Panc1 (cell line): ENCODE results near the gene NTRK3. TPM values are rescaled to one million over a fixed set of nuclear protein-coding genes. Genes with fewer than 3 reads are reported as not detected.

Experiments
- ATAC-seq: fragments of 200-7000 bp; cut with Tn5 transposase; 2 replicates; pipeline ENCODE4 v1.9.1; 2020; ENCODE audit warnings: mild to moderate bottlenecking, moderate library complexity
- BruUV-seq: library from RNA; stranded (reverse); fragments of 400-500 nt; replicated peaks from 2 replicates; lab custom pipeline; 2021; lab: Mats Ljungman, UMichigan
- CTCF ChIA-PET: fragments of 300-600 bp; sonication (Branson Sonifier 250); formaldehyde crosslinking; loops from one replicate; lab custom pipeline; 2022; ENCODE audit warnings: antibody characterized with exemption; lab: Charles Lee
- POLR2A ChIA-PET: fragments of 300-600 bp; sonication (Branson Sonifier 250); formaldehyde crosslinking; loops from one replicate; lab custom pipeline; 2022; ENCODE audit warnings: antibody characterized with exemption; lab: Charles Lee
- DNase-seq: peaks from one replicate; pipeline ENCODE4 v3.0.0-alpha.2; 2010; ENCODE audit warnings: low read depth, low spot score
- H3K27ac ChIP-seq: 2 replicates; pipeline ENCODE4 v1.5.1; 2011; ENCODE audit warnings: mild to moderate bottlenecking, low read length, inconsistent platforms
- H3K27me3 ChIP-seq: fragments of 200-500 bp; sonication (Bioruptor generic); 2 replicates; pipeline ENCODE4 v1.6.0; 2014; ENCODE audit warnings: low read length, inconsistent platforms; ENCODE audit not compliant: control insufficient read depth, insufficient read depth
- H3K36me3 ChIP-seq: fragments of 200-500 bp; sonication (Bioruptor generic); 2 replicates; pipeline ENCODE4 v1.5.1; 2014; ENCODE audit warnings: inconsistent platforms, mild to moderate bottlenecking, low read length, moderate library complexity; ENCODE audit not compliant: control insufficient read depth, insufficient read depth
- H3K4me1 ChIP-seq: 2 replicates; pipeline ENCODE4 v1.5.1; 2011; ENCODE audit warnings: inconsistent platforms, mild to moderate bottlenecking, low read length, moderate library complexity; ENCODE audit not compliant: control insufficient read depth, insufficient read depth
- H3K4me3 ChIP-seq, 2 experiments: 2 replicates each; pipeline ENCODE4 v1.5.1; 2011 to 2012; ENCODE audit warnings: low read depth in 2 of 2, low read length in 2 of 2, mild to moderate bottlenecking in 2 of 2, inconsistent platforms in 1 of 2, moderate library complexity in 1 of 2
- H3K9me3 ChIP-seq: fragments of 200-500 bp; sonication (Bioruptor generic); 2 replicates; pipeline ENCODE4 v1.5.1; 2014; ENCODE audit warnings: low read depth, mild to moderate bottlenecking, inconsistent platforms, low read length, moderate library complexity; ENCODE audit not compliant: control insufficient read depth, insufficient read depth
- POLR2AphosphoS5 ChIP-seq: IDR thresholded peaks from 2 replicates; pipeline ENCODE4 v1.6.1; 2012; ENCODE audit warnings: mild to moderate bottlenecking, low read depth, low read length, moderate library complexity
- SIN3A ChIP-seq: IDR thresholded peaks from 2 replicates; pipeline ENCODE4 v1.6.1; 2012; ENCODE audit warnings: low read depth, mild to moderate bottlenecking, low read length, moderate library complexity, borderline replicate concordance; ENCODE audit not compliant: insufficient read depth
- TCF7L2 ChIP-seq: IDR thresholded peaks from 2 replicates; pipeline ENCODE4 v1.6.1; 2011; ENCODE audit warnings: mild to moderate bottlenecking, low read depth, low read length, inconsistent platforms
- in situ Hi-C: cut with HindIII; loops from 2 replicates; pipeline ENCODE4 v1.10.0; 2016; ENCODE audit warnings: low sequenced_read_pairs, low pct_unique_long_range_greater_than_20kb
- intact Hi-C: fragments of 100-400 bp; cut with micrococcal nuclease; formaldehyde crosslinking; loops from one replicate; pipeline ENCODE4 v1.10.0; 2022; ENCODE audit not compliant: unreplicated experiment
- total RNA-seq: library from RNA; stranded (reverse); gene quantifications from one replicate; pipeline ENCODE4 v1.2.1, GENCODE V29; 2021; ENCODE audit not compliant: unreplicated experiment
- TF ChIP-seq, protein P1 (sequence below): fragments of 450-650 bp; IDR thresholded peaks from 2 replicates; pipeline ENCODE4 v1.5.1; 2017; ENCODE audit warnings: mild to moderate bottlenecking
- TF ChIP-seq, protein P2 (sequence below), 2 experiments: IDR thresholded peaks; 2 replicates each; pipeline ENCODE4 v1.6.1; 2011 to 2012; ENCODE audit warnings: low read depth in 2 of 2, control low read depth in 1 of 2, low read length in 1 of 2, mild to moderate bottlenecking in 1 of 2, moderate library complexity in 1 of 2; ENCODE audit not compliant: insufficient read depth in 1 of 2

The NTRK3 gene
- total RNA-seq, 1 experiment from 2014 or later, result not detected

DNA sequence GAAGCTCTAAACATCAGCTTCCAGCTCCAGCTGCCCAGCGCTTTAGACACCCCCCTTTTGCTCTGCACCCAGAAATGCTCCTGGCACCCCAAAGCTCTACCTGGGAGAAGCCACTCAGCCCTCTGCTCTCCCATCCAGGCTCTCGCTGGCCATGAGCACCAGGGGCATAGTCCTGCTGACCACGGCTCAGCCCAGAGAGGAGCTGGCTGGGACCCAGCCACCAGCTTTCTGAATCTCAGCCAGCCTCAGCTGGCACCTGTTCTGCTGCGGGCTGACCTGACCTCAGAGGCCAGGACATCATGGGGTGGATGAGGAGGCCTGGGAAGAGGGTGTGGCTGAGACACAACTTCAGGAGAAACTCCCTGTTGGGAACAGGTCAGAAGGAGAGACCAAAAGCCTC is 8.6 kb downstream of the NTRK3 start:
- ChIA-PET POLR2A (no interaction called here), CTCF (no interaction called here)
- in situ Hi-C loops (no loop called here), intact Hi-C loops (loop anchor here (10.0 kb wide), 2 partner anchors 1333 to 1623 kb away; no protein-coding TSS in a partner anchor)
- peaks cover 2% of the 10 kb centered on the region; the same call in 1 of the 2 replicates for H3K27me3 ChIP-seq
- no TSS peak for BruUV-seq
- H3K4me1 ChIP-seq, result no peaks in the 10 kb centered on the region
- H3K36me3 ChIP-seq, result no peaks in the 10 kb centered on the region
- DNase-seq (no peak), ATAC-seq (no peak)
- no peak overlapping the region for H3K4me3 ChIP-seq
- TF ChIP-seq, protein P1, sequence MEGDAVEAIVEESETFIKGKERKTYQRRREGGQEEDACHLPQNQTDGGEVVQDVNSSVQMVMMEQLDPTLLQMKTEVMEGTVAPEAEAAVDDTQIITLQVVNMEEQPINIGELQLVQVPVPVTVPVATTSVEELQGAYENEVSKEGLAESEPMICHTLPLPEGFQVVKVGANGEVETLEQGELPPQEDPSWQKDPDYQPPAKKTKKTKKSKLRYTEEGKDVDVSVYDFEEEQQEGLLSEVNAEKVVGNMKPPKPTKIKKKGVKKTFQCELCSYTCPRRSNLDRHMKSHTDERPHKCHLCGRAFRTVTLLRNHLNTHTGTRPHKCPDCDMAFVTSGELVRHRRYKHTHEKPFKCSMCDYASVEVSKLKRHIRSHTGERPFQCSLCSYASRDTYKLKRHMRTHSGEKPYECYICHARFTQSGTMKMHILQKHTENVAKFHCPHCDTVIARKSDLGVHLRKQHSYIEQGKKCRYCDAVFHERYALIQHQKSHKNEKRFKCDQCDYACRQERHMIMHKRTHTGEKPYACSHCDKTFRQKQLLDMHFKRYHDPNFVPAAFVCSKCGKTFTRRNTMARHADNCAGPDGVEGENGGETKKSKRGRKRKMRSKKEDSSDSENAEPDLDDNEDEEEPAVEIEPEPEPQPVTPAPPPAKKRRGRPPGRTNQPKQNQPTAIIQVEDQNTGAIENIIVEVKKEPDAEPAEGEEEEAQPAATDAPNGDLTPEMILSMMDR, result no peak
- TF ChIP-seq, protein P2, sequence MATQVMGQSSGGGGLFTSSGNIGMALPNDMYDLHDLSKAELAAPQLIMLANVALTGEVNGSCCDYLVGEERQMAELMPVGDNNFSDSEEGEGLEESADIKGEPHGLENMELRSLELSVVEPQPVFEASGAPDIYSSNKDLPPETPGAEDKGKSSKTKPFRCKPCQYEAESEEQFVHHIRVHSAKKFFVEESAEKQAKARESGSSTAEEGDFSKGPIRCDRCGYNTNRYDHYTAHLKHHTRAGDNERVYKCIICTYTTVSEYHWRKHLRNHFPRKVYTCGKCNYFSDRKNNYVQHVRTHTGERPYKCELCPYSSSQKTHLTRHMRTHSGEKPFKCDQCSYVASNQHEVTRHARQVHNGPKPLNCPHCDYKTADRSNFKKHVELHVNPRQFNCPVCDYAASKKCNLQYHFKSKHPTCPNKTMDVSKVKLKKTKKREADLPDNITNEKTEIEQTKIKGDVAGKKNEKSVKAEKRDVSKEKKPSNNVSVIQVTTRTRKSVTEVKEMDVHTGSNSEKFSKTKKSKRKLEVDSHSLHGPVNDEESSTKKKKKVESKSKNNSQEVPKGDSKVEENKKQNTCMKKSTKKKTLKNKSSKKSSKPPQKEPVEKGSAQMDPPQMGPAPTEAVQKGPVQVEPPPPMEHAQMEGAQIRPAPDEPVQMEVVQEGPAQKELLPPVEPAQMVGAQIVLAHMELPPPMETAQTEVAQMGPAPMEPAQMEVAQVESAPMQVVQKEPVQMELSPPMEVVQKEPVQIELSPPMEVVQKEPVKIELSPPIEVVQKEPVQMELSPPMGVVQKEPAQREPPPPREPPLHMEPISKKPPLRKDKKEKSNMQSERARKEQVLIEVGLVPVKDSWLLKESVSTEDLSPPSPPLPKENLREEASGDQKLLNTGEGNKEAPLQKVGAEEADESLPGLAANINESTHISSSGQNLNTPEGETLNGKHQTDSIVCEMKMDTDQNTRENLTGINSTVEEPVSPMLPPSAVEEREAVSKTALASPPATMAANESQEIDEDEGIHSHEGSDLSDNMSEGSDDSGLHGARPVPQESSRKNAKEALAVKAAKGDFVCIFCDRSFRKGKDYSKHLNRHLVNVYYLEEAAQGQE (IDR thresholded peaks at IDR 0.05; ENCODE audit: insufficient read depth in 1 of 2, low read depth in 2 of 2, low read length in 1 of 2), result no peak
- TF ChIP-seq TCF7L2, result no peak
- no peak for TF ChIP-seq POLR2AphosphoS5
- TF ChIP-seq SIN3A, result no peak
- no peaks in the 10 kb centered on the region for H3K9me3 ChIP-seq
- H3K27ac ChIP-seq, result no peak overlapping the region

DNA sequence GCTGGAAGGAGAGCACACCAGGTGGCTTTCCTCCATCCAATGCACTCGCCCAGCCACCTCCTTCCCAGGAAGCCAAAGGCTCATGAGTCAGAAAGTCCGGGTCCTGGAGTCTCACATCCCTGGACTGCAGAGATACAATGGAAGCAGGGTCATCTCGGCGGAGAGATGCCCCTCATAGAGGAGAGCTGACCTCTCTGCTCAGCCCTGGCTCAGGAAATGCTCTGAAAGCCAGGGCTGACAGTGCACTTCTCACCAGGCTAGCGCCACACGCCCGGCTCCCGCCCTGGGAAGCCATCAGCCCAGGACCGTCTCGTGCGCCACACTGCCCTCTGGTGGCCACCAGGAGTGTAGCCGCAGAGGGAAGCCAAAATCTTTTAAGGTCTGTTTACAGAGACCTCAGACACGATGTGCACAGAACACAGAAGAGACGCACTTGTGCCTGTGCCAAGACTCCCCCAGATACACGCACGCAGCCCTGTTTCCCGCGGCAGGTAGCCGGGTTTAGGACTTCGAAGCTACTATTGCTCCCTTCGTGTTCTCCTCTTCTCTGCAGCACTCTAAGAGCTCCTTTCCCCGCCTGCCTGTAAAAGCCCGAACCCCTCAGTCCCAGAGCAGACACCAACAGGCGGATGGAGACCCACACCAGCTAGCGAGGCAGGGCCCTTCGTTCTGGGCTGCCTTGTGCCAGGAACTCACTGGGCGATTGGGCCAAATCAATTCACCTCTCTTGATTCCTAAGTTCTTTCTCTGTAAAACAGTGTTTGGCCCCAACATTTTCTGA is 9.7 kb downstream of the NTRK3 start:
- Histone ChIP-seq H3K36me3 (no peaks in the 10 kb centered on the region), H3K4me1 (no peaks in the 10 kb centered on the region), H3K9me3 (no peaks in the 10 kb centered on the region), H3K27me3 (peaks cover 2% of the 10 kb centered on the region; the same call in 1 of the 2 replicates), H3K4me3 (peak overlapping the region in 1 of 2 experiments; percentile 18; a peak in 1 of 4 replicates), H3K27ac (no peak overlapping the region)
- ChIA-PET CTCF (interaction anchor here (0.9 kb wide), 1 partner anchor 34 kb away, joined by 3 read pairs; no protein-coding TSS in a partner anchor), POLR2A (interaction anchor here (0.7 kb wide), 1 partner anchor 1412 kb away, joined by 8 read pairs; no protein-coding TSS in a partner anchor)
- intact Hi-C loops, result loop anchor here (10.0 kb wide), 2 partner anchors 1332 to 1622 kb away; no protein-coding TSS in a partner anchor
- in situ Hi-C loops, result no loop called here
- ATAC-seq, result peak; percentile 92
- BruUV-seq, result no TSS peak
- no peak for TF ChIP-seq TCF7L2
- TF ChIP-seq SIN3A, result no peak
- no peak for TF ChIP-seq POLR2AphosphoS5
- TF ChIP-seq, protein P1, result peak; percentile 96
- TF ChIP-seq, protein P2 (IDR thresholded peaks at IDR 0.05; ENCODE audit: insufficient read depth in 1 of 2, low read depth in 2 of 2, low read length in 1 of 2), result no peak
- DNase-seq, result peak; percentile 39
